GM18499 (cell line): ENCODE results near the gene ATXN7.
A peak's percentile ranks its signal among the peaks of the same experiment; 100 is the strongest.

ENCODE experiments used
- ATAC-seq: cut with Tn5 transposase; IDR thresholded peaks from one replicate; pipeline ENCODE4 v1.9.1; 2021; ENCODE audit warnings: moderate number of reproducible peaks; ENCODE audit not compliant: insufficient read depth, unreplicated experiment

Gene ATXN7

DNA sequence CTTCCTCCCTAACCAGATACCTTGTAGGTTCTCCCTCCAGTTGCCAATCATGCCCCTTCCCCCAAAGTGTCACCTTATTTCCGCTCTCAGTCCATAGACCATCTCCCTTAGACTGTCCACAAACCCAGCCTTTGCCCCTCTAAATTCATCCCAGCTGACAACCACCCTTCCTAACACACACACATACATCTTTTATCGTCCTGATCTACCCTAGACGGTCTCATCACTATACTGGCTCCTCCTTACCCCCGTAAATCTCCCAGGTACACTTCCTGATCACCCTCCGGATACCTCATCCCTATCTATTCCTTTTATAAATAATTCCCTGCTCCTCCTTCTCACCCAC lies 890 bp upstream of the ATXN7 start:
- no peak for ATAC-seq

DNA sequence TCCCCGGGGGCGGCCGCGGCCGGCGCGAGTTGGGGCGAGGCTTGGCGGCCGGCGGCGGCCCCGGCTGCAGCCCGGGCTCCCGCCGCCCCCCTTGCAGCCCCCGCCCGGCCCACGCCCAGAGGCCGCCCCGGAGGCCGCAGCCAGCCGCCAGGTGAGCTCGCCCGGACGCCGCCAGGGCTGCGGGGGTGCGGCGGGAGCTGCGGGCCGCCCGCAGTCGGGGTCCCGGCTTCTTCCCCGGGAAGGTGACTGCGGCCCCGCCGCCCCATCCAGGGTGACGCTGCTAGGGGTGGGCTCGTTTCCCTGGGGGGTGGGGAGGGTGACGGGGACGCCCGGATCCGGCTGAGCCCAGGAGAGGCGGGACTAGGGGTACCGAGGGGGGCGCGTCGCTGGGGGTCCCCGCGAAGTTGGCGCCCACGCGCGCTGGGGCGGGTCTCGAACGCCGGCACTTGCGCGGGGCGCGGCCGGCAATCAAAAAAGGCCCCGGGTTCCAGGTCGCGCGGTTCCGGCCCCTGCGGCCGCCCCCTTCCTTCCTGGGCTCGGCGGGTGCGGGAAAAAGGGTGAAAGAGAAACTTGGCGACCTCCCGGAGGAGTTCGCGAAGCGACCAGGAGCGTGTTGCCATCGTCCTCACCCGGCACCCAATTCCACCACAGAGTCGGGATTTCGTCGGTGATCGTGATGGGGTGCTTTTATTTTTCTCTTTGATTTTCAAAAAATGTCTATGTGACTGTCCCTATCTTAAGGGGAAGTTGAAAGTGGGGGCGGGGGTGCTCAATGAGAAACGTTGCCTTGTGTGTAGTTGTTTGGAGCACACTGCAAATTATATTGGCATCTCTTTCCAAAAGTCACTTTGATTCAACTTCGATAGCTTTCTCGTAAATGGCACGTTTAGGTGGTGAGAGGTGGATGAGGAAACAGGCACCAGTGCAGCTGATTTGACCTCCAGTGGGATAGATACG lies 619 bp downstream of the ATXN7 start:
- ATAC-seq = no peak

DNA sequence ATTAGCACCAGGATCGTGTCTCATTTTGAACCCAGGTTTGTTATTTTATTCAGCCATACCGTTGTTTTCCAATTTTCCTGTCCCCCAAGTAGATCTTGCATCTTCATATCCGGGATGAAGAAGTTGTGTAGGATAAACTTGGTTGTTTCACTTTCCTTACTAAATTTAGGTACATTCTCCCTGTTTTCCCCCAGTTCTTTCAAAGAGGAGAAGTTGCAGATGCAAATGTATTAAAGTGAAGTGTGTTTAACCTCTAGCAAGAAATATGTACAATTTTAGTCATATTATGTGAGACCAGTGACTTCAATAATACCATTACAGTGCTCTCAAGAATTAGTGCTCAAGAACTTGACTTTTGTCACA lies 1.3 kb downstream of the ATXN7 start:
- no peak for ATAC-seq

GRCh38 chr3:63867225-63867624 lies 3.6 kb downstream of the ATXN7 start:
- no peak for ATAC-seq

- ATAC-seq = no peak
Observed at GRCh38 chr3:63869940-63870614, 6.4 kb downstream of the ATXN7 start.

GRCh38 chr3:63870615-63871005 lies 6.9 kb downstream of the ATXN7 start:
- ATAC-seq = no peak

DNA sequence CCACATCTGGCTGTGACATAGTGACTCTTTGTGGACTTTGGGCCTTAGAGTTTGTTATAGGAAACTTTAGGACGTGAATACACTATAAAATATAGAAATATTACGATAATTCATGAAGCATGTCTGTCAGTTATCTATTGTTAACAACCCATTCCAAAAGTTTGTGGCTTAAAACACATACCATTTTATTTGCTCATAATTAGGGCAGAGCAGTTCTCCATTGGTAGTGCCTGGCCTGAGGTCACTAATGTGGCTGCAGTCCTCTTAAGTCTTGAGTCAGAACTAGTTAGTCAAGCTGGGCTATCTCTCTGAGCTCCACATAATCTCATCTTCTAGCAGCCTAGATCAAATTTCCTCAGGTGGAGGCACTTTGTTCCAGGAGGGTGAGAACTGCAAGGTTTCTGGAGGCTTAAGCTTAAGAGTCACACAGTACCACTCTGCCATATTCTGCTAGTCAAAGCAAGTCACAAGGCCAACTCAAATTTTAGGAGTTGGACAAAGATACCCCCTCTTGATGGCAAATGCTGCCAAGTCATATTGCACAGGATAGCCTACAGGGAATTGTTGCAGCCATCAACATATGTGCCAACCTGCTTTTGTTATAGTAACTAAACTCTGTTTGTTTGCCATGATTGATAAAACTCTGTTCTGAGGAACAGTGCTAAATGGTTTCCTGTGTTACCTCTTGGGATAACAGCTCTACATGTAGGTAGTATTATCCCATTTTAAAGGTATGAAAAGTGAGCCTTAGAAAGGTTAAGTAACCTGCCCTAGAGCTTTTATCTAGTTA lies 8.7 kb downstream of the ATXN7 start:
- ATAC-seq = no peak

DNA sequence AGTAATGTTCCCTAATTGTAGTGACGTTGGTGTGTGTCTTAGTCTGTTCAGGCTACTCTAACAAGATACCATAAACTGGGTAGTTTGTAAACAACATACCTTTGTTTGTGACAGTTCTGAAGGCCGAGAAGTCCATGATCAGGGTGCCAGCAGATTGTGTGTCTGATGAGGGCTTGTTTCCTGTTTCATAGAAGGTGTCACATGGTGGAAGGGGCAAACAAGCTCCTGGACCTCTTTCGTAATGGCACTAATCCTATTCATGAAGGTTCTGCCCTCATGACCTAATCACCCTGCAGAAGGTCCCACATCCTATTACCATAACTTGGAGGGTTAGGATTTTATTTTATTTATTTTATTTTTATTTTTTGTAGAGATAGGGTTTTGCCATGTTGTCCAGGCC lies 11.1 kb downstream of the ATXN7 start:
- ATAC-seq = no peak

DNA sequence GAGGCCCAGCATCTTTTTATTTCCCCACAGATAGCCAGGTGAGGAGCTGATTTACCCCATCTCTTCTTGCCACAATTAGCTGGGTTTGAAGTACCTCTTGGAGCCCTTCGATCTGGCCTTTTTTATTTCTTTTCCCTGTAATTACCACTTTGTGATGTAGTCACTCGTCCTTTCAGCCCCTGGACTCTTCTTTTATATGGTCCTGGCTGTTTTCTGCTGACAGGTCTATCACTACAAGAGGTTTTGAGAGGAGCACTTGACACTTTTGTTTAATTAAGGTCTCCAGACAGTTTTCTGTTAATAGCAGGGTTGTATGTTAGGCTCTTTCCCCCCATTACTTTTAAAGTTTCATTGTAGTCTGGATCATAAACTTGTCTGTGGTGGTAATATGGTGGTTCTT lies 11.8 kb downstream of the ATXN7 start:
- ATAC-seq = no peak

- ATAC-seq = no peak
Observed at GRCh38 chr3:63876260-63876659, 12.6 kb downstream of the ATXN7 start.

DNA sequence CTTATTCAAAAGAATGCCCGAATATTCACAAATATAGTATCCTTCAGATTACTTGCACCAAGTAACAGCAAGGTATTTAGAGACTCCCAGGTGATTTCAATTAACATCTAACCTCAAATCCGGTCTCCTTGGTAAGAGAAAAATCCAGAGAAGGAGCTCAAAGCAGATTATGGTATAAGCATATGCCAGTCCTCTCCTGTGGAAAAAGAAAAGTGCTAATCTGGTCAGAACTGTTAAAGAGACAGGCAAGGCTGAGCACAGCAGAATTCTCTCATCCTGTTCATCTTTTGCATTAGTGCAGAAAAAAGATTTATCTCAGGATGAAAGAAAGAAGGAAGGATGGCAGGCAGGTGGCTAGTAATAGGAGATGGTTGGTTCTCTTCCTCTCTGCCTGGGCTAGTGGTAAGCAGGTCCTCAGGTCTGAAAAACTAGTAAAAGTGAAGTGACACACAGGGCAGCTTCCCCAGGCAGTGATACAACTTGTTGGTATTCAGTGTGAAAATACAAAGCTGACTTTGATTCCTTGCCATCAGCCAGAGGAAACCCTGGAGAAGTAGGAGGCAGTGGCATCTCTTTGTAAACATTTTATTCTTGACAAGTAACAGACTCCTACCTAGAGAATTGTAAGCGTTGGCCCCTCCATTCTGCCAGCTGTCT lies 14.2 kb downstream of the ATXN7 start:
- no peak for ATAC-seq

- ATAC-seq = no peak
Observed at GRCh38 chr3:63878394-63879060, 14.9 kb downstream of the ATXN7 start.

GRCh38 chr3:63880653-63881052 lies 17.0 kb downstream of the ATXN7 start:
- no peak for ATAC-seq

DNA sequence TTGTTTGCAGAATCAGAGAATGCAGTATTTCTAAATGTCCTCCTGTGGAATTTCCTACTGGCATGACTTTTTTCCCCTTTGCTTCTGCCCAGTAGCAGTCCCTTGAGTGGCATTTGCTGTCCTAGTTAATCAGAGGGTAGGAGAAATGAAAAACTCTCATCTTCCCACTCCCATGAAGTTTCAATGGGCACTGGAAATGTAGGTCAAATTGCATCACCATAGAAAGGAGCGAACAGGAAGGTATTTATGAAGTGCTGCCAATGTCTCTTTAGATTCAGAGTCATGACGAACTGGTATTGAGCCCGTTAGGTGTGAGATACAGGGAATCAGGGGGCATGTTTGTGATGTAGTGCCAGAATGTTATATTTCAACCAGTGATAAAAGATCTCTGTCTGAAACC lies 23.2 kb downstream of the ATXN7 start:
- ATAC-seq = no peak

DNA sequence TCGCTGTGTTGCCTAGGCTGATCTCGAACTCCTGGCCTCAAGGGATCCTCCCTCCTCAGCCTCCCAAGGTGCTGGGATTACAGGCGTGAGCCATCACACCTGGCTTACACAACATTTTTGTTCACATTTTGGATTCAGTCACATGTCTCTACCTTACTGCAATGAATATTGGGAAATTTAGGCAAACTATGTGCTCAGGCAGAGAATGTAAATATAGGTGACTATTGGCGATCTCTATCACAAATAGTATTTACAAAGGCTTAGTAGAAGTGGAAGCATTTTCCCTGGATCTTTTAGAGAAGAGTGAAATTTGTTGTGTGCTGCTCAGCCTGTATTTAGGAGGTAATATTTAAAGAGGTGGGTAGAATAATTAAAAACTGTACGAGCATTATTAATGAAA lies 27.9 kb downstream of the ATXN7 start:
- no peak for ATAC-seq

- ATAC-seq = no peak
Observed at GRCh38 chr3:63892773-63893352, 29.2 kb downstream of the ATXN7 start.

- ATAC-seq = no peak
Observed at GRCh38 chr3:63895422-63896189, 31.9 kb downstream of the ATXN7 start.

GRCh38 chr3:63896332-63897030 lies 32.8 kb downstream of the ATXN7 start:
- ATAC-seq = peak; percentile 66
